Fibroblast of lung (primary cell): ENCODE data around the gene ABCD4.
"Not testable (repeated sequence)": the region's sequence is repeated elsewhere in the genome, so short reads cannot be mapped to it uniquely, and the experiment has no call there.

Experiments
- CTCF ChIP-seq, 2 donors: IDR thresholded peaks in 1 of 2; conservative IDR thresholded peaks in 1 of 2; 1 replicate in 1 of 2; 2 replicates in 1 of 2; pipeline ENCODE4 v1.5.1; 2011 to 2012; ENCODE audit warnings: low read length in 2 of 2, control low read depth in 1 of 2, inconsistent platforms in 1 of 2, low read depth in 1 of 2, mild to moderate bottlenecking in 1 of 2
- EZH2 ChIP-seq: IDR thresholded peaks from 2 replicates; pipeline ENCODE4 v1.5.1; 2012; ENCODE audit warnings: low read length, control low read depth, mild to moderate bottlenecking; ENCODE audit errors: missing control alignments

GRCh38 chr14:74329950-74330552 lies 27.3 kb upstream of the ABCD4 start:
- TF ChIP-seq EZH2; CTCF (conservative IDR thresholded peaks at IDR 0.05 in 1 of 2, IDR thresholded peaks at IDR 0.05 in 1 of 2; ENCODE audit: low read depth in 1 of 2, low read length in 2 of 2): not testable (repeated sequence)
